Measurements from ENCODE around the gene ACBD7.

DNA sequence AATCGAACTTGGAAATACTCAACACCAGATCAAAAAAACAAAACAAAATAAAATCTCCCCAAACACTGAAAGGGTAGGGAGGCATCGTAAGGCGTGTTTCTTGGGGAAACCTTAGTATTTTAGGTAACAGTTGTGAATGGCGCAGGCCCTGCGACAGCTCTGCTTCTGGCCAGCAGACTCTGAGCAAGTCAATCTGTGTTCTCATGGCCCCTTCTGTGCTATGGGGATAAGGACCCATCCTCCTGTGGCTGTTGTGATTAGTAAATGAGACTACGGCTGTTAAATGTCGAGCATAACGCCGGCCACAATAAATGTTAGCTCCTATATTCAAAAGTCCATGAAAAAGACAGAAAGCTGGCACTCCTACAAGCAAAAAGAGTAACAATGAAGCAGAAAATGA lies 35.6 kb upstream of the ACBD7 start:
- no peak for TF ChIP-seq ZNF658 (tag by site-specific recombination; IDR thresholded peaks at IDR 0.05)
- TF ChIP-seq, protein P1, sequence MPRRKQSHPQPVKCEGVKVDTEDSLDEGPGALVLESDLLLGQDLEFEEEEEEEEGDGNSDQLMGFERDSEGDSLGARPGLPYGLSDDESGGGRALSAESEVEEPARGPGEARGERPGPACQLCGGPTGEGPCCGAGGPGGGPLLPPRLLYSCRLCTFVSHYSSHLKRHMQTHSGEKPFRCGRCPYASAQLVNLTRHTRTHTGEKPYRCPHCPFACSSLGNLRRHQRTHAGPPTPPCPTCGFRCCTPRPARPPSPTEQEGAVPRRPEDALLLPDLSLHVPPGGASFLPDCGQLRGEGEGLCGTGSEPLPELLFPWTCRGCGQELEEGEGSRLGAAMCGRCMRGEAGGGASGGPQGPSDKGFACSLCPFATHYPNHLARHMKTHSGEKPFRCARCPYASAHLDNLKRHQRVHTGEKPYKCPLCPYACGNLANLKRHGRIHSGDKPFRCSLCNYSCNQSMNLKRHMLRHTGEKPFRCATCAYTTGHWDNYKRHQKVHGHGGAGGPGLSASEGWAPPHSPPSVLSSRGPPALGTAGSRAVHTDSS (tag by site-specific recombination; IDR thresholded peaks at IDR 0.05), result no peak
- no peak for TF ChIP-seq ZNF561 (tag by site-specific recombination; IDR thresholded peaks at IDR 0.05; ENCODE audit: borderline replicate concordance)
- TF ChIP-seq ZNF366 (tag by site-specific recombination; conservative IDR thresholded peaks at IDR 0.05), result no peak
- TF ChIP-seq, protein P2, sequence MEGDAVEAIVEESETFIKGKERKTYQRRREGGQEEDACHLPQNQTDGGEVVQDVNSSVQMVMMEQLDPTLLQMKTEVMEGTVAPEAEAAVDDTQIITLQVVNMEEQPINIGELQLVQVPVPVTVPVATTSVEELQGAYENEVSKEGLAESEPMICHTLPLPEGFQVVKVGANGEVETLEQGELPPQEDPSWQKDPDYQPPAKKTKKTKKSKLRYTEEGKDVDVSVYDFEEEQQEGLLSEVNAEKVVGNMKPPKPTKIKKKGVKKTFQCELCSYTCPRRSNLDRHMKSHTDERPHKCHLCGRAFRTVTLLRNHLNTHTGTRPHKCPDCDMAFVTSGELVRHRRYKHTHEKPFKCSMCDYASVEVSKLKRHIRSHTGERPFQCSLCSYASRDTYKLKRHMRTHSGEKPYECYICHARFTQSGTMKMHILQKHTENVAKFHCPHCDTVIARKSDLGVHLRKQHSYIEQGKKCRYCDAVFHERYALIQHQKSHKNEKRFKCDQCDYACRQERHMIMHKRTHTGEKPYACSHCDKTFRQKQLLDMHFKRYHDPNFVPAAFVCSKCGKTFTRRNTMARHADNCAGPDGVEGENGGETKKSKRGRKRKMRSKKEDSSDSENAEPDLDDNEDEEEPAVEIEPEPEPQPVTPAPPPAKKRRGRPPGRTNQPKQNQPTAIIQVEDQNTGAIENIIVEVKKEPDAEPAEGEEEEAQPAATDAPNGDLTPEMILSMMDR (tag by site-specific recombination; IDR thresholded peaks at IDR 0.05), result no peak
